Immature natural killer cell (primary cell): ENCODE measurements around the gene LHX4. TPM values are rescaled to one million over a fixed set of nuclear protein-coding genes. Genes with fewer than 3 reads are reported as not detected.
A peak's percentile ranks its signal among the peaks of the same experiment; 100 is the strongest.

ENCODE experiments used
- DNase-seq, 3 donors: peaks; one replicate each; pipeline ENCODE4 v3.0.0; 2022; ENCODE audit warnings: mixed read lengths in 1 of 3
- H3K27ac Mint-ChIP-seq, 6 donors: one replicate each; pipeline ENCODE4 v1.8.0; 2020; ENCODE audit warnings: mixed read lengths in 6 of 6, mild to moderate bottlenecking in 5 of 6, inconsistent platforms in 4 of 6, moderate library complexity in 3 of 6
- H3K27me3 Mint-ChIP-seq, 3 donors: one replicate each; pipeline ENCODE4 v1.8.0; 2020 to 2021; ENCODE audit warnings: low read depth in 3 of 3, mild to moderate bottlenecking in 3 of 3, mixed read lengths in 3 of 3, moderate library complexity in 3 of 3, inconsistent platforms in 1 of 3
- H3K36me3 Mint-ChIP-seq, 3 donors: one replicate each; pipeline ENCODE4 v1.8.0; 2020; ENCODE audit warnings: mixed read lengths in 3 of 3, inconsistent platforms in 2 of 3, mild to moderate bottlenecking in 2 of 3
- H3K4me1 Mint-ChIP-seq, 2 donors: one replicate each; pipeline ENCODE4 v1.8.0; 2020; ENCODE audit warnings: inconsistent platforms in 2 of 2, mild to moderate bottlenecking in 2 of 2, mixed read lengths in 2 of 2, moderate library complexity in 1 of 2
- H3K4me3 Mint-ChIP-seq, 5 donors: one replicate each; pipeline ENCODE4 v1.8.0; 2020; ENCODE audit warnings: mild to moderate bottlenecking in 5 of 5, mixed read lengths in 5 of 5, inconsistent platforms in 3 of 5, moderate library complexity in 3 of 5
- H3K9me3 Mint-ChIP-seq, 6 donors: one replicate each; pipeline ENCODE4 v1.8.0; 2020; ENCODE audit warnings: mild to moderate bottlenecking in 6 of 6, mixed read lengths in 6 of 6, inconsistent platforms in 4 of 6, moderate library complexity in 3 of 6
- polyA plus RNA-seq, 3 donors: library from polyadenylated mRNA; unstranded; fragments of 300-500 nt; fragmentation: Illumina TruSeq; gene quantifications; one replicate each; pipeline ENCODE4 v1.2.3, GENCODE V29; 2021

Gene LHX4
- polyA plus RNA-seq, 3 donors from 2014 or later, result 0.25 TPM; not detected in 2

DNA sequence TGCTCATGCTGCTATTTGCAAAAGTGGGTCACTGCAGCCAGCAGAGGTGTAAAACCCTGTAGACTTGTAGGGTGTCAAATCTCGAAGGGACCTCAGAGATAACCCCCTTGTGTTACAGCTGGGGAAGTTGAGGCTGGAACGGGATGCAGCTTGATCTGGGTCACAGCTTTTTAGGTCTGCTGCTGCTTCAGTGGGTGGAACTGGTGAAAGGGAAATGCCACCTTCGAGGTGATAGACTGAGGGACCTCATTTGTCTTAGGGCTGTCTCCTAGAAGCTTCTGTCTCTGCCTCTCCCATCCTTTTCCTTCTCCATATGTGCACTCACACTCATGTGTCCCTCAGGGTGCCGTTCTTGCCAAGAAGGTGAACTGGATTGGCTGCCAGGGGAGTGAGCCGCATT is 40.0 kb upstream of the LHX4 start:
- Mint-ChIP-seq H3K4me3 (peak overlapping the region; percentile 55 to 87 (median 67)), H3K9me3 (no peaks in the 10 kb centered on the region), H3K27me3 (peaks cover 15 to 21% (median 18%) of the 10 kb centered on the region in 3 donors), H3K36me3 (peaks cover 11 to 39% (median 34%) of the 10 kb centered on the region in 3 donors), H3K4me1 (peaks cover 47 to 49% of the 10 kb centered on the region in 2 donors), H3K27ac (peak overlapping the region in 5 of 6 donors; percentile 80 to 97 (median 87))
- DNase-seq, result peak; percentile 70 to 79 (median 76)

DNA sequence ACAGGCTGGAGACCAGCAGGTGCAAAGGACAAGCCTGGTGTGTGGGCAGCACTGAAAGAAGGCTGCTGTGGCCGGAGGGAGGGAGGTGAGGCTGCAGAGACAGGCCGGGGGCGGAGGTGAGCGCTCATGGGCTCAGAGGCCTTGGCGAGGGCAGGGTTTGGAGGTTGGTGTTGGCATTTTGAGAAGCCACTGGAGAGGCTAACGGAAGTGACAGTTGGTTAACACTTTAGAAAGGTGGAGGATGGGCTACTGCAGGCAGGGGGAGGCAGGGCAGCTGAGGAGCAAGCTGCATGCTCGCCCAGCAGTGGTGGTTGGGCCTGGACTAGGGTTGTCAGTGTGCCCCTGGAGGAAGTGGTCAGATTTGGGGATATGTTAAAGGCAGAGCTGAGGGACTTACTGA is 37.9 kb upstream of the LHX4 start:
- H3K4me1 Mint-ChIP-seq, result peaks cover 47 to 49% of the 10 kb centered on the region in 2 donors
- H3K36me3 Mint-ChIP-seq, result peaks cover 4 to 31% (median 27%) of the 10 kb centered on the region in 3 donors
- peak overlapping the region in 5 of 6 donors; percentile 80 to 97 (median 87) for H3K27ac Mint-ChIP-seq

DNA sequence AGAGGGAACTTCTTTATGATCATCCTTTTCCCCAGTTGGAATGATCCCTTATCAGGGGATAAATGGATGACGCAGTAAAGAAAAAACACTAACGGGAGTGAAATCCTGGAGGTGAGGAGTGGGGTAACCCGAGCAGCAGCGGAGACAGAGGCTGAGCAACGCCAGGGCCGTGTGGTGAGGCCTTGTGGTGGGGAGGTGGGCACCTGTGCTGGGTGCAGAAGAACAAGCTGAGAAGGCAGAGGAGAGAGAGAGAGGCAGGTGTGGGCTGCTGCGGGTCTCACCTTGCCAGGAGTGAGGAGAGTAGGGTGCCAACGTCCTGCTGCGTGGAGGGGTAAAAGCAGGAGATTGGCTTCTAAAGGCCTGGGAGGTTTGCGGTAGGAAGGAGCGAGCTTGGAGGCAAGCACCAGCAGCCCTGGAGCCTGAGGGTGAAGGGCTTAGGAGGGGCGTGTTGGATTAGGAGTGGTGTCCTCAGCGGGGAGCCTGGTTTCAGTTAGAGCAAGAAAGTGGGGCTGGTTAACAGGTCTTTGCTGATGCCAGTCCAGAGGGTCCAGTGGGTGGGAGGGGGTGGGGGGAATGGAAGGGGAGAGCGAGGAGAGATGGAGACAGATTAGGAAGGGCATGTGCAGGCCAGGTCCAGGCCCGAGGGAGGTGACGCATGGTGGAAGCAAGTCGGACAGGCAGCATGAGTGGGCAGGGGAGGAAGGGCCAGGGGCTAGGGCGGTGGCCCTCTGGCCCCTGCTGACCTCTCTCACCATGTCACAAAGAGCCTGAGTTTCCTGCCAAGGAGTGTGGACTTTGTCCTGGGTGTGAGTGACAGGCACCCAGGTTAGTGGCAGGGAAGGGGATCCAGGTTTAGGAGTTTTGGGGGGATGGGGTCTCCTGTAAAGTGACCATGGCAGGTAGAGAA is 36.7 kb upstream of the LHX4 start:
- H3K27ac Mint-ChIP-seq, result peak overlapping the region in 5 of 6 donors; percentile 68 to 95 (median 86)

More for the DNA sequence above, 37.9 kb upstream of the LHX4 start:
- H3K9me3 Mint-ChIP-seq, result no peaks in the 10 kb centered on the region
- peak; percentile 73 to 81 (median 74) for DNase-seq
- peaks cover 15 to 21% (median 18%) of the 10 kb centered on the region in 3 donors for H3K27me3 Mint-ChIP-seq
- peak overlapping the region; percentile 55 to 74 (median 67) for H3K4me3 Mint-ChIP-seq

DNA sequence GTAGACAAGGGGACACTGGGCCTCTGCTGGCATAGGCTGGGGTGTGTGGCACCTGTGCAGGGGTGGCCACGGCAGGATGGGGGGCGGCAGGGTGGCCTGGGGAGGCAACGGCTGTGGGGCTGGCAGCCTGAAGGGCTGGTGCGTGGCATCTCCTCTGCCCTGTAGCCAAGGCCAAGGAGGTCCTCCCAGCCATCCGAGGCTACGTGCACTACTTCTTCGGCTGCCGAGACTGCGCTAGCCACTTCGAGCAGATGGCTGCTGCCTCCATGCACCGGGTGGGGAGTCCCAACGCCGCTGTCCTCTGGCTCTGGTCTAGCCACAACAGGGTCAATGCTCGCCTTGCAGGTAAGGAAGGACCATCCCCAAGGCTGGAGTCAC is 36.0 kb upstream of the LHX4 start:
- Mint-ChIP-seq H3K27me3 (peaks cover 12 to 21% (median 15%) of the 10 kb centered on the region in 3 donors), H3K27ac (peak overlapping the region in 2 of 6 donors; percentile 32 to 80), H3K4me1 (peaks cover 42 to 43% of the 10 kb centered on the region in 2 donors), H3K36me3 (peaks cover 0 to 17% (median 17%) of the 10 kb centered on the region in 3 donors), H3K4me3 (no peak overlapping the region), H3K9me3 (no peaks in the 10 kb centered on the region)
- no peak for DNase-seq

More for the DNA sequence above, 36.7 kb upstream of the LHX4 start:
- Mint-ChIP-seq H3K27me3 (peaks cover 15 to 21% (median 15%) of the 10 kb centered on the region in 3 donors), H3K9me3 (no peaks in the 10 kb centered on the region), H3K4me3 (peak overlapping the region in 1 of 5 donors; percentile 69), H3K36me3 (peaks cover 4 to 23% (median 21%) of the 10 kb centered on the region in 3 donors), H3K4me1 (peaks cover 47 to 49% of the 10 kb centered on the region in 2 donors)
- DNase-seq, result peak in 1 of 3 donors; percentile 17

DNA sequence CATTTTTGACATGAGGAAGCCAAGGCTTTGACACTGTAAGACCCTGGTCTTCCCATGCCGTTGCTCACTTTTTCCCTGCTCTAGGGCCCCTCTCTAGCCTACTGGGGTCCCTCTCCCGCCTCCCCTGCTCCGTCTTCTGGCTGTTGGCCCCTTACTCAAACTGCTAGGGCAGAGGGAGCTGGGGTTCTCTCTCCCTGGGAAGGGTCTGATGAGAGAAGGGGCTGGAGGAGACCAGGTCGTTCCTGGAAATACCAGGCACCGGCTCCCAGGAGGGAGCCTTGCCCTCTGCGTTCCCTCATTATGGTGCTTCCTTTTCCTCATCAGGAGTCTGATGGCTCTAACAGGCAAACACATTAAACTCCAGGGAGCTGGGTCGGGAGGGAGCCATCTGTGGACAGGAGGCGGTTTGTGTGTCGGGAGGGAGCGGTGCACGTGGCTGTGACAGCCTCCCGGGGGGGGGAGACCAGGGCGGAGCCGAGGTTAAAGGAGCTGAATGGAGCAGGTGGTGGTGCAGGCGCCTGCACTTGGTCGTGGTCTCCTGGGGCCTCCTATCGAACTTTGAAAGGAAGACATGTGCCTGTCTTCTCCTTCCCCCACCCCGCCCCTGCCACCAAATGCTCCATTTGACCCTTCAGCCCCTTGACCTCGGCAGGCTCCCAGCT is 35.4 kb upstream of the LHX4 start:
- Mint-ChIP-seq H3K27ac (peak overlapping the region in 1 of 6 donors; percentile 80), H3K27me3 (peaks cover 11 to 18% (median 15%) of the 10 kb centered on the region in 3 donors), H3K36me3 (peaks cover 0 to 19% (median 15%) of the 10 kb centered on the region in 3 donors), H3K4me3 (no peak overlapping the region), H3K4me1 (peaks cover 37 to 38% of the 10 kb centered on the region in 2 donors), H3K9me3 (no peaks in the 10 kb centered on the region)
- no peak for DNase-seq

DNA sequence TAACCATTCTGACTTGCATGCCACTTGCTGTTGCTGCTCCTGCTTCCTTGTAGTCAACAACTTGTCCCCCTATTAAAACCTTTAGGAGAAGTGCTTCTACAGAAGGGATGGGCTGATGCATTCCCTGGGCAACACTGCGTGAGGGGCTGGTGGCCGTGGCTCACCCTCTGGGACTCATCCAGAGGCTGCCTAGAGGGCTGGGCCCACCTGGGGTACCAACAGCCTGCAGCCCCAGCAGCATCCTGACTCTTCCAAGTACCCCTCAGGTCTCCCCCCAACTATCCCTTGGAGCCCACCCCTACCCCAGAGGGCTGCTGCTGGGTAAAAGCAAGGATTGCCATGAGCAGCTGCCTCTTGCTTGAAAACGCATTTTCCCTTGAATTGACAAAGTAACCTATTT is 34.7 kb upstream of the LHX4 start:
- DNase-seq, result no peak

DNA sequence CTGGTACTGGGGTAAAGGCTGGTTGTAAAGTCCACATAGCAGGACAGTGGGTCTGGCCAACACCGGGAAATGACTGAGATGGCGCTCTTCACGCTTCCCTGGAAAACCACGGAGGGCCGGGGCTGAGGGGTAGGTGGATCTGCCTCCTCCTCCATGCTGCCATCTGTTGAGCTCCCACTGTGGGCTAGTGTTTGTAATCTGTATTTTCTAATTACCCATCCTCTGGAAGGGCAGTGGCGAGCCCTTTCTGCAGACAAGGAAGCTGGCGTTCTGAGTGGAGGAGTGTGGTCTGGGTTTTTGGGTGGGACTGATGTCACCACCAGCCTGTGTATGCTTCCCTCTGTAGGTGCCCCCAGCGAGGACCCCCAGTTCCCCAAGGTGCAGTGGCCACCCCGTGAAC is 34.1 kb upstream of the LHX4 start:
- Mint-ChIP-seq H3K4me3 (no peak overlapping the region), H3K27ac (peak overlapping the region in 1 of 6 donors; percentile 69), H3K36me3 (peaks cover 0 to 16% (median 12%) of the 10 kb centered on the region in 3 donors), H3K9me3 (no peaks in the 10 kb centered on the region), H3K27me3 (peaks cover 5 to 11% (median 10%) of the 10 kb centered on the region in 3 donors), H3K4me1 (peaks cover 25% of the 10 kb centered on the region in 2 donors)
- no peak for DNase-seq

More for the DNA sequence above, 34.7 kb upstream of the LHX4 start:
- Mint-ChIP-seq H3K4me1 (peaks cover 30% of the 10 kb centered on the region in 2 donors), H3K27ac (peak overlapping the region in 2 of 6 donors; percentile 10 to 69), H3K27me3 (peaks cover 5 to 11% (median 11%) of the 10 kb centered on the region in 3 donors), H3K9me3 (no peaks in the 10 kb centered on the region), H3K4me3 (no peak overlapping the region), H3K36me3 (peaks cover 0 to 16% (median 12%) of the 10 kb centered on the region in 3 donors)

DNA sequence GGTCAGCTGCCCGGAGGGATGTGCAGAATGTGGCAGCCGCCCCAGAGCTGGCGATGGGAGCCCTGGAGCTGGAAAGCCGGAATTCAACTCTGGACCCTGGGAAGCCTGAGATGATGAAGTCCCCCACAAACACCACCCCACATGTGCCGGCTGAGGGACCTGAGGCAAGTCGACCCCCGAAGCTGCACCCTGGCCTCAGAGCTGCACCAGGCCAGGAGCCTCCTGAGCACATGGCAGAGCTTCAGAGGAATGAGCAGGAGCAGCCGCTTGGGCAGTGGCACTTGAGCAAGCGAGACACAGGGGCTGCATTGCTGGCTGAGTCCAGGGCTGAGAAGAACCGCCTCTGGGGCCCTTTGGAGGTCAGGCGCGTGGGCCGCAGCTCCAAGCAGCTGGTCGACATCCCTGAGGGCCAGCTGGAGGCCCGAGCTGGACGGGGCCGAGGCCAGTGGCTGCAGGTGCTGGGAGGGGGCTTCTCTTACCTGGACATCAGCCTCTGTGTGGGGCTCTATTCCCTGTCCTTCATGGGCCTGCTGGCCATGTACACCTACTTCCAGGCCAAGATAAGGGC is 33.5 kb upstream of the LHX4 start:
- peaks cover 5 to 9% (median 6%) of the 10 kb centered on the region in 3 donors for H3K27me3 Mint-ChIP-seq
- H3K36me3 Mint-ChIP-seq, result peaks cover 0 to 16% (median 12%) of the 10 kb centered on the region in 3 donors
- DNase-seq, result no peak
- peaks cover 19% of the 10 kb centered on the region in 2 donors for H3K4me1 Mint-ChIP-seq
- H3K9me3 Mint-ChIP-seq, result no peaks in the 10 kb centered on the region
- H3K4me3 Mint-ChIP-seq, result no peak overlapping the region
- H3K27ac Mint-ChIP-seq, result no peak overlapping the region

DNA sequence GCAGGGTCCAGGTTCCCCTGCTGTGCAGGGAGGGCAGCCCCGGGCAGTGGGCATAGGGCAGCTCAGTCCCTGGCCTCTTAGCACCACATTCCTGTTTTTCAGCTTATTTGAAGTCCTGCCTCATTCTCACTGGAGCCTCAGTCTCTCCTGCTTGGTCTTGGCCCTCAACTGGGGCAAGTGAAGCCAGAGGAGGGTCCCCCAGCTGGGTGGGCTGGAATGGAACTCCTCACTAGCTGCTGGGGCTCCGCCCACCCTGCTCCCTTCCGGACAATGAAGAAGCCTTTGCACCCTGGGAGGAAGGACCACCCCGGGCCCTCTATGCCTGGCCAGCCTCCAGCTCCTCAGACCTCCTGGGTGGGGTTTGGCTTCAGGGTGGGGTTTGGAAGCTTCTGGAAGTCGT is 32.8 kb upstream of the LHX4 start:
- Mint-ChIP-seq H3K9me3 (no peaks in the 10 kb centered on the region), H3K27me3 (peaks cover 3 to 5% (median 4%) of the 10 kb centered on the region in 3 donors), H3K4me1 (peaks cover 12% of the 10 kb centered on the region in 2 donors), H3K36me3 (peaks cover 0 to 16% (median 12%) of the 10 kb centered on the region in 3 donors), H3K4me3 (no peak overlapping the region), H3K27ac (no peak overlapping the region)
- no peak for DNase-seq

DNA sequence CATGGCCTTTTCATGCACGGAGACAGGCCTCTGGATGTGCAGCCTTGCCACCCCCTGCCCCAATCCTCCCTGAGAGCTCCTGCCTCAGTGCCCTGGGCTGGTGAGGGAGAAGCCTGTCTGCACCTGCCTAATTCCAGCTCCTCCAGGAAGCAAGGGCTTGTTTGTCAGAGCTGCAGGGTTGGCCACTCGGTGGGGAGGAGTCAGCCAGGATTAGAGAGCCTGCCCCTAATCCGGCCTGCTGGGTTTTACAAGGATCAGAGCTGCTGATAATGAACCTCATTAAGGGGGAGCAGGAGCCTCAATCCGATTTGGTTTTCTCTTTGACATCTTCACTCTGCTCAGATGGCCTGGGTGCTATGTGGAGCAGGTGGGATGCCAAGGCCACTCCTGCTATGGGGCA is 31.9 kb upstream of the LHX4 start:
- no peaks in the 10 kb centered on the region for H3K9me3 Mint-ChIP-seq
- H3K27ac Mint-ChIP-seq, result no peak overlapping the region
- H3K36me3 Mint-ChIP-seq, result peaks cover 0 to 11% (median 10%) of the 10 kb centered on the region in 3 donors
- H3K27me3 Mint-ChIP-seq, result peaks cover 0 to 1% (median 1%) of the 10 kb centered on the region in 3 donors
- peaks cover 2% of the 10 kb centered on the region in 2 donors for H3K4me1 Mint-ChIP-seq
- DNase-seq, result no peak
- H3K4me3 Mint-ChIP-seq, result no peak overlapping the region

DNA sequence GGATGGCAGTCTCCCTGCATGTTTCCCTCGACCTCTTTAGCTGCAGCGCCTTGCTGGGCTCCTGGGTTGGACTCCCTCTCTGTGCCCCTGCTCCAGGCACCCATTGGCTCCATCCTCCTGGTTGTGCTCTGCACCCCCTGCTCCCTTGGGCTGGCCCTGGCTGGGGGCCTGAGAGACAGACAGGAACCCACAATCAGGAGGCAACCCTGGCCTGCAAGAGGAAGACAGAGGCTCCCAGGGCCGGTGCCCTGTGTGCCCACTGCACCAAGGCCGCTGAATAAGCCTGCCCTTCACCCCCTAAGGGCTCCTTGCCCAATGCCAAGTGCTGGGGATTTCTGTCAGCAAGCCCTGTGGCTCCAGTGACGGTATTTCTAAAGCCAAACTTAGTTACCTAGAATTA is 31.5 kb upstream of the LHX4 start:
- no peak for DNase-seq

DNA sequence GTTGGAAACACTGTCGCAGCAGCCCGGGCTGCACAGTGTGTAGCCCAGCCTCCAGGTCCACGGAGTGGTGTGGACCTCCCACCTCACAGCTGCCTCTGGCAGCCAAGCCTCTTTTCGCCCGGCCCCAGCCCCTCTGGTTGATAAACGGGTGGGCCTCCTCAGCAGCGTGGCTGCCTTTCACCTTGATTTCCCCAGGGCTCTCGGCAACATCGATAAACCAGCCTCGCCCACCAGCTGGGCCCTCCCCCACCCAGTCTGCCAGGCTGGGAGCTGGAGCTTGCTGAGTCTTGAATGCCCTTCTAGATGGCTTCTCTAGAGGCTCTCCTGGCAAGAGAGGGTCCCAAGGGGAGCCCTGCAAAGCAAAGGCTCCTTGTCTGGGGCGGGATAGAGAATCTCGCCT is 31.0 kb upstream of the LHX4 start:
- Mint-ChIP-seq H3K4me1 (no peaks in the 10 kb centered on the region), H3K27me3 (no peaks in the 10 kb centered on the region), H3K4me3 (no peak overlapping the region), H3K36me3 (peaks cover 0 to 11% (median 9%) of the 10 kb centered on the region in 3 donors), H3K9me3 (no peaks in the 10 kb centered on the region), H3K27ac (peak overlapping the region in 1 of 6 donors; percentile 36)
- no peak for DNase-seq

More for the DNA sequence above, 31.5 kb upstream of the LHX4 start:
- Mint-ChIP-seq H3K4me1 (no peaks in the 10 kb centered on the region), H3K36me3 (peaks cover 0 to 11% (median 9%) of the 10 kb centered on the region in 3 donors), H3K27ac (no peak overlapping the region), H3K9me3 (no peaks in the 10 kb centered on the region), H3K4me3 (no peak overlapping the region), H3K27me3 (peaks cover 0 to 1% (median 0%) of the 10 kb centered on the region in 3 donors)

DNA sequence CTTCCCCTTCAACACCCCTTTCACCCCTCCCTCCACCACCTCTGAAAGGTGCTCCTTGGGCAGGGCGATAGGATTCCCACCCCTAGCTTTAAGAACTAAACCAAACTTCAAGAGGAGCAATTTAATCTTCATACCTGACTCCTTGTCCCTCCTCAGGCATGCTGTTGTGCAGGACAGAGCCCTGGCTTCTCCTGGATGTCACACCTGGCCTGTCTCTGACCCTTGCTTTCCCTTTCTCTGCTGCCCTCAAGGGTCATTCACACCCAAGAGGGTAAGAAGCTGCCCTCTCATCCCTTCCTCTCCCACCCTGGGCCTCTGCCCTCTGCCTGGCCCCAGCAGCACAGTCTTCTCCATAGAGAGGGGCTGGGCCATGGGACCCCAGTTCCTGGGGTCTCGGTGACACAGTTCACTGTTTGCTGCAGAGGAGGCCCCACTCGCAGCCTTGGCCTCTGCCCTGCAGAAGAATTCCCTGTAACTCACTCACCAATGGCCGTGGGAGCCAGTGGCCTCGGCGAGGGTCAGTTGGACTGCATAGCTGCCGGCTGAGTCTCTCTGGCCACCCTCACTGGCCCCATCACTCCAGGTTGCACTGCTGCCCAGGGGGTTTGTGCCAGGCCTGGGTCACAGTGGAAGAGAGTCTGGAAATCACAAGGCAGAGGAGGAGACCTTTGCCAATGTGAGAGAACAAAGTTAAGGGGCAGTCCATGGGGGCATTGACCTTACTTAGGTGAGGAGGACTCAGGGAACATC is 28.4 kb upstream of the LHX4 start:
- Mint-ChIP-seq H3K27ac (no peak overlapping the region), H3K9me3 (no peaks in the 10 kb centered on the region), H3K27me3 (no peaks in the 10 kb centered on the region), H3K4me1 (no peaks in the 10 kb centered on the region), H3K36me3 (peaks cover 0 to 4% (median 0%) of the 10 kb centered on the region in 3 donors), H3K4me3 (no peak overlapping the region)
- no peak for DNase-seq
